Liver (tissue), 9 donors: ENCODE results near the gene GRM1. TPM values are rescaled to one million over a fixed set of nuclear protein-coding genes. Genes with fewer than 3 reads are reported as not detected.

ENCODE experiments used
- DNase-seq: peaks from one replicate; pipeline ENCODE4 v3.0.0-alpha.2; 2017; ENCODE audit warnings: low spot score
- H3K27ac ChIP-seq, 2 donors: one replicate each; pipeline ENCODE4 v1.7.0; 2013; ENCODE audit warnings: inconsistent platforms in 2 of 2, low read length in 2 of 2, control low read depth in 1 of 2, low read depth in 1 of 2, mild to moderate bottlenecking in 1 of 2
- H3K27me3 ChIP-seq, 4 donors: one replicate each; pipeline versions ENCODE4 v1.6.1 to v1.7.0; 2013; ENCODE audit warnings: low read length in 3 of 4, inconsistent platforms in 1 of 4, mild to moderate bottlenecking in 1 of 4, moderate library complexity in 1 of 4; ENCODE audit not compliant: control insufficient read depth in 4 of 4, insufficient read depth in 4 of 4
- H3K36me3 ChIP-seq, 4 donors: one replicate each; pipeline versions ENCODE4 v1.6.1 to v1.7.0; 2013; ENCODE audit warnings: low read length in 3 of 4, mild to moderate bottlenecking in 3 of 4, low read depth in 1 of 4, moderate library complexity in 1 of 4; ENCODE audit not compliant: control insufficient read depth in 4 of 4, insufficient read depth in 3 of 4
- H3K4me1 ChIP-seq, 4 donors: one replicate each; pipeline versions ENCODE4 v1.6.1 to v1.7.0; 2013; ENCODE audit warnings: low read length in 3 of 4, mild to moderate bottlenecking in 3 of 4, moderate library complexity in 1 of 4; ENCODE audit not compliant: control insufficient read depth in 4 of 4, insufficient read depth in 4 of 4
- H3K4me3 ChIP-seq, 3 donors: one replicate each; pipeline versions ENCODE4 v1.6.1 to v1.7.0; 2013; ENCODE audit warnings: low read length in 3 of 3, control low read depth in 1 of 3, low read depth in 1 of 3, mild to moderate bottlenecking in 1 of 3
- H3K9ac ChIP-seq, 2 donors: one replicate each; pipeline ENCODE4 v1.7.0; 2013; ENCODE audit warnings: low read length in 2 of 2, mild to moderate bottlenecking in 2 of 2, moderate library complexity in 2 of 2, control low read depth in 1 of 2, low read depth in 1 of 2
- H3K9me3 ChIP-seq, 4 donors: one replicate each; pipeline versions ENCODE4 v1.6.1 to v1.7.0; 2013; ENCODE audit warnings: low read length in 3 of 4; ENCODE audit not compliant: control insufficient read depth in 4 of 4
- ATF3 ChIP-seq: IDR thresholded peaks from 2 replicates; pipeline ENCODE4 v1.6.1; 2016; ENCODE audit warnings: antibody characterized with exemption
- EGR1 ChIP-seq, 2 donors: IDR thresholded peaks; 2 replicates each; pipeline ENCODE4 v1.6.1; 2016 to 2018; ENCODE audit warnings: antibody characterized with exemption in 2 of 2, low read depth in 2 of 2
- FOXA2 ChIP-seq: IDR thresholded peaks from 2 replicates; pipeline ENCODE4 v1.6.1; 2016; ENCODE audit warnings: antibody characterized with exemption
- GABPA ChIP-seq, 2 donors: IDR thresholded peaks in 1 of 2; conservative IDR thresholded peaks in 1 of 2; 2 replicates each; pipeline ENCODE4 v1.6.1; 2016; ENCODE audit warnings: antibody characterized with exemption in 2 of 2, mild to moderate bottlenecking in 1 of 2, moderate library complexity in 1 of 2
- HNF4A ChIP-seq, 2 donors: conservative IDR thresholded peaks; 2 replicates each; pipeline ENCODE4 v1.6.1; 2016; ENCODE audit warnings: antibody characterized with exemption in 2 of 2, mild to moderate bottlenecking in 2 of 2
- HNF4G ChIP-seq: IDR thresholded peaks from 2 replicates; pipeline ENCODE4 v1.6.1; 2016; ENCODE audit warnings: antibody characterized with exemption
- JUND ChIP-seq, 2 donors: IDR thresholded peaks; 2 replicates each; pipeline ENCODE4 v1.6.1; 2016; ENCODE audit warnings: antibody characterized with exemption in 2 of 2
- NR2F2 ChIP-seq: IDR thresholded peaks from 2 replicates; pipeline ENCODE4 v1.6.1; 2016; ENCODE audit warnings: antibody characterized with exemption
- RAD21 ChIP-seq, 2 donors: IDR thresholded peaks; 2 replicates each; pipeline ENCODE4 v1.6.1; 2016; ENCODE audit warnings: antibody characterized with exemption in 2 of 2, mild to moderate bottlenecking in 2 of 2
- RXRA ChIP-seq, 2 donors: IDR thresholded peaks; 2 replicates each; pipeline ENCODE4 v1.6.1; 2017 to 2018; ENCODE audit warnings: antibody characterized with exemption in 2 of 2, mild to moderate bottlenecking in 1 of 2
- SP1 ChIP-seq: IDR thresholded peaks from 2 replicates; pipeline ENCODE4 v1.6.1; 2018; ENCODE audit warnings: antibody characterized with exemption, mild to moderate bottlenecking
- TAF1 ChIP-seq: conservative IDR thresholded peaks from 2 replicates; pipeline ENCODE4 v1.6.1; 2016; ENCODE audit warnings: antibody characterized with exemption, mild to moderate bottlenecking
- YY1 ChIP-seq: IDR thresholded peaks from 2 replicates; pipeline ENCODE4 v1.6.1; 2016; ENCODE audit warnings: antibody characterized with exemption, mild to moderate bottlenecking
- WGBS: extraction: QIAGEN DNeasy Blood & Tissue Kit; methylation state at CpG from one replicate; pipeline ENCODE4 v1.1.7; 2013; 5-methylcytosine and 5-hydroxymethylcytosine counted together
- polyA plus RNA-seq, 2 donors: library from polyadenylated mRNA; stranded (reverse) in 1 of 2; unstranded in 1 of 2; fragments of 200-250 nt in 1 of 2; fragments of >200 nt in 1 of 2; fragmentation: Nextera tagmentation in 1 of 2; extraction: Ambion mirVana in 1 of 2; gene quantifications; one replicate each; pipeline versions ENCODE4 v1.2.1 to v1.2.3, GENCODE V29; 2013 to 2015
- total RNA-seq, 2 donors: library from RNA; depleted of rRNA; stranded (reverse); fragments of >200 nt; gene quantifications; one replicate each; pipeline ENCODE4 v1.2.3, GENCODE V29; 2014
- TF ChIP-seq, protein P1 (sequence below): IDR thresholded peaks from 2 replicates; pipeline ENCODE4 v1.6.1; 2016; ENCODE audit warnings: antibody characterized with exemption
- TF ChIP-seq, protein P2 (sequence below): IDR thresholded peaks from 2 replicates; pipeline ENCODE4 v1.6.1; 2016; ENCODE audit warnings: antibody characterized with exemption
- TF ChIP-seq, protein P3 (sequence below): IDR thresholded peaks from 2 replicates; pipeline ENCODE4 v1.6.1; 2016; ENCODE audit warnings: antibody characterized with exemption, mild to moderate bottlenecking
- TF ChIP-seq, protein P4 (sequence below): fragments of 150-350 bp; IDR thresholded peaks from 2 replicates; pipeline ENCODE4 v1.5.1; 2017; ENCODE audit warnings: improper control_type of control experiment, low read depth, low read length; ENCODE audit not compliant: missing input control
- donor health status: healthy.
- donor health status: healthy.
- donor health status: healthy.
- donor health status: healthy.
- donor health status: healthy.

GRM1 gene
- total and polyA plus RNA-seq, 4 donors: under 0.01 to 0.05 (median 0.01) TPM; not detected in 1

GRCh38 chr6:146189131-146189530, 160.3 kb downstream of the GRM1 start:
- Histone ChIP-seq H3K9ac (no peak overlapping the region), H3K4me3 (no peak overlapping the region), H3K36me3 (no peaks in the 10 kb centered on the region), H3K27me3 (no peaks in the 10 kb centered on the region), H3K4me1 (no peaks in the 10 kb centered on the region), H3K9me3 (no peaks in the 10 kb centered on the region), H3K27ac (no peak overlapping the region)
- WGBS: 75% methylated on average over 3 of the region's 3 CpGs
- TF ChIP-seq YY1 (no peak), FOXA2 (no peak), TAF1 (no peak), HNF4A (conservative IDR thresholded peaks at IDR 0.05) (no peak), ATF3 (no peak), RXRA (IDR thresholded peaks at IDR 0.05) (no peak), SP1 (no peak), HNF4G (no peak), NR2F2 (no peak), JUND (IDR thresholded peaks at IDR 0.05) (no peak)
- TF ChIP-seq, protein P1, sequence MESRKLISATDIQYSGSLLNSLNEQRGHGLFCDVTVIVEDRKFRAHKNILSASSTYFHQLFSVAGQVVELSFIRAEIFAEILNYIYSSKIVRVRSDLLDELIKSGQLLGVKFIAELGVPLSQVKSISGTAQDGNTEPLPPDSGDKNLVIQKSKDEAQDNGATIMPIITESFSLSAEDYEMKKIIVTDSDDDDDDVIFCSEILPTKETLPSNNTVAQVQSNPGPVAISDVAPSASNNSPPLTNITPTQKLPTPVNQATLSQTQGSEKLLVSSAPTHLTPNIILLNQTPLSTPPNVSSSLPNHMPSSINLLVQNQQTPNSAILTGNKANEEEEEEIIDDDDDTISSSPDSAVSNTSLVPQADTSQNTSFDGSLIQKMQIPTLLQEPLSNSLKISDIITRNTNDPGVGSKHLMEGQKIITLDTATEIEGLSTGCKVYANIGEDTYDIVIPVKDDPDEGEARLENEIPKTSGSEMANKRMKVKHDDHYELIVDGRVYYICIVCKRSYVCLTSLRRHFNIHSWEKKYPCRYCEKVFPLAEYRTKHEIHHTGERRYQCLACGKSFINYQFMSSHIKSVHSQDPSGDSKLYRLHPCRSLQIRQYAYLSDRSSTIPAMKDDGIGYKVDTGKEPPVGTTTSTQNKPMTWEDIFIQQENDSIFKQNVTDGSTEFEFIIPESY: no peak
- TF ChIP-seq, protein P2, sequence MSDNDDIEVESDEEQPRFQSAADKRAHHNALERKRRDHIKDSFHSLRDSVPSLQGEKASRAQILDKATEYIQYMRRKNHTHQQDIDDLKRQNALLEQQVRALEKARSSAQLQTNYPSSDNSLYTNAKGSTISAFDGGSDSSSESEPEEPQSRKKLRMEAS: no peak
- DNase-seq: no peak

DNA sequence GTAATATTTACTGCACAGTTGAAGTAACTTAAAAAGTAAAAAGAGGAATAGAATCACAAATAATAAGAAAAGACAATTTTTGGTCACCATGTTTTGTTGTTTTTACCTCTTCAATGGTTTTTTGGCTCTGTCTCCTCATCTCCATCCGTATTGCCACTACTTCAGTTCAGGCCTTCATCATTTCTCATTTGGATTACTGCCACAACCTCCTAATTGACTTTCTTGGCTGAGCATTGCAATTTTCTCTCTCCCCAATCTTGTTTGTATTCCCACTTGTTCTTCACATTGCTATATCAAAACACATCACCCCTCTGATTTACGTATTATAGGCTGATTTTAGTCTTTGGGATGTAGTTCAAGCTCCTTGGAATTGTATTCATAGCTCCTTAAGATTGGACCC, 161.7 kb downstream of the GRM1 start:
- no peak overlapping the region for H3K27ac ChIP-seq
- TF ChIP-seq EGR1 (IDR thresholded peaks at IDR 0.05; ENCODE audit: low read depth in 2 of 2): no peak
- TF ChIP-seq GABPA (IDR thresholded peaks at IDR 0.05 in 1 of 2, conservative IDR thresholded peaks at IDR 0.05 in 1 of 2): no peak
- no peak for TF ChIP-seq JUND (IDR thresholded peaks at IDR 0.05)
- TF ChIP-seq ATF3: no peak
- no peak for TF ChIP-seq YY1
- TF ChIP-seq NR2F2: no peak
- no peak for TF ChIP-seq TAF1
- TF ChIP-seq HNF4A (conservative IDR thresholded peaks at IDR 0.05): no peak
- TF ChIP-seq, protein P2: no peak
- TF ChIP-seq, protein P1: no peak
- TF ChIP-seq, protein P3, sequence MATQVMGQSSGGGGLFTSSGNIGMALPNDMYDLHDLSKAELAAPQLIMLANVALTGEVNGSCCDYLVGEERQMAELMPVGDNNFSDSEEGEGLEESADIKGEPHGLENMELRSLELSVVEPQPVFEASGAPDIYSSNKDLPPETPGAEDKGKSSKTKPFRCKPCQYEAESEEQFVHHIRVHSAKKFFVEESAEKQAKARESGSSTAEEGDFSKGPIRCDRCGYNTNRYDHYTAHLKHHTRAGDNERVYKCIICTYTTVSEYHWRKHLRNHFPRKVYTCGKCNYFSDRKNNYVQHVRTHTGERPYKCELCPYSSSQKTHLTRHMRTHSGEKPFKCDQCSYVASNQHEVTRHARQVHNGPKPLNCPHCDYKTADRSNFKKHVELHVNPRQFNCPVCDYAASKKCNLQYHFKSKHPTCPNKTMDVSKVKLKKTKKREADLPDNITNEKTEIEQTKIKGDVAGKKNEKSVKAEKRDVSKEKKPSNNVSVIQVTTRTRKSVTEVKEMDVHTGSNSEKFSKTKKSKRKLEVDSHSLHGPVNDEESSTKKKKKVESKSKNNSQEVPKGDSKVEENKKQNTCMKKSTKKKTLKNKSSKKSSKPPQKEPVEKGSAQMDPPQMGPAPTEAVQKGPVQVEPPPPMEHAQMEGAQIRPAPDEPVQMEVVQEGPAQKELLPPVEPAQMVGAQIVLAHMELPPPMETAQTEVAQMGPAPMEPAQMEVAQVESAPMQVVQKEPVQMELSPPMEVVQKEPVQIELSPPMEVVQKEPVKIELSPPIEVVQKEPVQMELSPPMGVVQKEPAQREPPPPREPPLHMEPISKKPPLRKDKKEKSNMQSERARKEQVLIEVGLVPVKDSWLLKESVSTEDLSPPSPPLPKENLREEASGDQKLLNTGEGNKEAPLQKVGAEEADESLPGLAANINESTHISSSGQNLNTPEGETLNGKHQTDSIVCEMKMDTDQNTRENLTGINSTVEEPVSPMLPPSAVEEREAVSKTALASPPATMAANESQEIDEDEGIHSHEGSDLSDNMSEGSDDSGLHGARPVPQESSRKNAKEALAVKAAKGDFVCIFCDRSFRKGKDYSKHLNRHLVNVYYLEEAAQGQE: no peak
- TF ChIP-seq RXRA (IDR thresholded peaks at IDR 0.05): no peak
- TF ChIP-seq, protein P4, sequence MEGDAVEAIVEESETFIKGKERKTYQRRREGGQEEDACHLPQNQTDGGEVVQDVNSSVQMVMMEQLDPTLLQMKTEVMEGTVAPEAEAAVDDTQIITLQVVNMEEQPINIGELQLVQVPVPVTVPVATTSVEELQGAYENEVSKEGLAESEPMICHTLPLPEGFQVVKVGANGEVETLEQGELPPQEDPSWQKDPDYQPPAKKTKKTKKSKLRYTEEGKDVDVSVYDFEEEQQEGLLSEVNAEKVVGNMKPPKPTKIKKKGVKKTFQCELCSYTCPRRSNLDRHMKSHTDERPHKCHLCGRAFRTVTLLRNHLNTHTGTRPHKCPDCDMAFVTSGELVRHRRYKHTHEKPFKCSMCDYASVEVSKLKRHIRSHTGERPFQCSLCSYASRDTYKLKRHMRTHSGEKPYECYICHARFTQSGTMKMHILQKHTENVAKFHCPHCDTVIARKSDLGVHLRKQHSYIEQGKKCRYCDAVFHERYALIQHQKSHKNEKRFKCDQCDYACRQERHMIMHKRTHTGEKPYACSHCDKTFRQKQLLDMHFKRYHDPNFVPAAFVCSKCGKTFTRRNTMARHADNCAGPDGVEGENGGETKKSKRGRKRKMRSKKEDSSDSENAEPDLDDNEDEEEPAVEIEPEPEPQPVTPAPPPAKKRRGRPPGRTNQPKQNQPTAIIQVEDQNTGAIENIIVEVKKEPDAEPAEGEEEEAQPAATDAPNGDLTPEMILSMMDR: no peak
- TF ChIP-seq RAD21 (IDR thresholded peaks at IDR 0.05): no peak
- TF ChIP-seq HNF4G: no peak
- TF ChIP-seq FOXA2: no peak
- no peak for TF ChIP-seq SP1
- H3K9me3 ChIP-seq: no peaks in the 10 kb centered on the region
- H3K36me3 ChIP-seq: no peaks in the 10 kb centered on the region
- no peak overlapping the region for H3K4me3 ChIP-seq
- H3K9ac ChIP-seq: no peak overlapping the region
- DNase-seq: no peak
- H3K4me1 ChIP-seq: no peaks in the 10 kb centered on the region
- no peaks in the 10 kb centered on the region for H3K27me3 ChIP-seq
- WGBS: 75% methylated on average over 2 of the region's 2 CpGs
